ENCODE results near the gene NUP188. TPM values are rescaled to one million over a fixed set of nuclear protein-coding genes. Genes with fewer than 3 reads are reported as not detected.

NUP188 gene
- polyA plus RNA-seq, 1 donor from 2014 or later: 24.0 TPM

DNA sequence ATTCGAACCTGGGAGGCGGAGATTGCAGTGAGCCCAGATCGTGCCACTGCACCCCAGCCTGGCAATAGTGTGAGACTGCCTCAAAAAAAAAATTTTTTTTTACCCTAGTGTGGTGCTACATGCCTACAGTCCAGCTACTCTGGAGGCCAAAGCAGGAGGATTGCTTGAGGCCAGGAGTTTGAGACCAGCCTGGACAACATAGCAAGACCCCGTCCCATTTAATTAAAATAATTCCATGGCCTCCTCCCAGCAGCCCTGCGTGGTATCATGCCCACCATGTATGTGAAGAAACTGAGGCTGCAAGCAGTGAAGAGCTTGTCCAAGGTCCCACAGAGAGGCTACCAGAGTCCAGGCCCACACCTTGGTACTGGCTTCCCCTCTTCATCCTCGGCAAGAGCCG lies 46.1 kb upstream of the NUP188 start:
- Histone ChIP-seq H3K9me3 (ENCODE audit: low read length) (no peaks in the 10 kb centered on the region), H3K4me3 (ENCODE audit: low read length) (no peak overlapping the region), H3K79me2 (replicated peaks; ENCODE audit: insufficient read depth, low read length) (no peaks in the 10 kb centered on the region), H4K20me1 (ENCODE audit: insufficient read depth) (no peaks in the 10 kb centered on the region), H3K9ac (ENCODE audit: low read length) (no peak overlapping the region), H3K27me3 (ENCODE audit: insufficient read depth, low read depth, low read length) (no peaks in the 10 kb centered on the region), H3K4me2 (ENCODE audit: low read length) (no peak overlapping the region), H3K27ac (ENCODE audit: low read length) (no peak overlapping the region), H2AFZ (ENCODE audit: low read depth, low read length) (no peak overlapping the region), H3K9me2 (ENCODE audit: insufficient read depth, low read length) (no peaks in the 10 kb centered on the region), H3F3A (ENCODE audit: insufficient read depth, low read length, poor library complexity, severe bottlenecking) (no peaks in the 10 kb centered on the region), H3K36me3 (ENCODE audit: insufficient read depth, low read length) (no peaks in the 10 kb centered on the region)
- TF ChIP-seq EP300 (conservative IDR thresholded peaks at IDR 0.05; ENCODE audit: poor library complexity, severe bottlenecking) (no peak), RAD21 (conservative IDR thresholded peaks at IDR 0.05) (no peak), POLR2AphosphoS5 (IDR thresholded peaks at IDR 0.05) (no peak)

DNA sequence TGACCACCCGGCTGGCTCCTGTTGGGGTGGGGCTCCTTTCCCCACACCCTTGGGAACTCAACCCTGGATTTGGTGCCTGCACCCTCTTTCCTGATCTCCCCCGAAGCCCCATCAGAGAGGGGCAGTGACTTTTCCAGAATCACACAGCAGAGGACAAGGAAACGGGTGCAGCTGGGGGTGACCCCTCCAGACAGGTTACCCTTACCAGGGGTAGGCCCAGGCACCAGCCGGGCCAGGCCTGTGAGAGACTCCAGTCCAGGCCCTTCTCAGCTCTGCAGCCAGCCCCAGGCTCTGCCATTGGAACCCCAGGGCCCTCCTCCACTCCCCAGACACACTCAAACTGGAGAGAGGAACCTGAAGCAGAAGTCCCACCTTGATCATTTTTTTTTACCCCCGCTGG lies 45.7 kb upstream of the NUP188 start:
- H4K20me1 ChIP-seq (ENCODE audit: insufficient read depth): no peaks in the 10 kb centered on the region
- H3K36me3 ChIP-seq (ENCODE audit: insufficient read depth, low read length): no peaks in the 10 kb centered on the region
- no peak overlapping the region for H3K9ac ChIP-seq (ENCODE audit: low read length)
- no peaks in the 10 kb centered on the region for H3K9me2 ChIP-seq (ENCODE audit: insufficient read depth, low read length)
- H3K27me3 ChIP-seq (ENCODE audit: insufficient read depth, low read depth, low read length): no peaks in the 10 kb centered on the region
- no peaks in the 10 kb centered on the region for H3K9me3 ChIP-seq (ENCODE audit: low read length)
- TF ChIP-seq SMC3 (conservative IDR thresholded peaks at IDR 0.05; ENCODE audit: poor library complexity) (no peak), RAD21 (conservative IDR thresholded peaks at IDR 0.05) (no peak), TAF1 (IDR thresholded peaks at IDR 0.05; ENCODE audit: low read depth) (no peak), MXI1 (conservative IDR thresholded peaks at IDR 0.05; ENCODE audit: poor library complexity, severe bottlenecking) (no peak), EP300 (conservative IDR thresholded peaks at IDR 0.05; ENCODE audit: poor library complexity, severe bottlenecking) (no peak), POLR2AphosphoS5 (IDR thresholded peaks at IDR 0.05) (no peak), EZH2 (IDR thresholded peaks at IDR 0.05; ENCODE audit: borderline replicate concordance, insufficient read depth, low read length, poor library complexity, severe bottlenecking) (no peak)
- TF ChIP-seq, protein P1, sequence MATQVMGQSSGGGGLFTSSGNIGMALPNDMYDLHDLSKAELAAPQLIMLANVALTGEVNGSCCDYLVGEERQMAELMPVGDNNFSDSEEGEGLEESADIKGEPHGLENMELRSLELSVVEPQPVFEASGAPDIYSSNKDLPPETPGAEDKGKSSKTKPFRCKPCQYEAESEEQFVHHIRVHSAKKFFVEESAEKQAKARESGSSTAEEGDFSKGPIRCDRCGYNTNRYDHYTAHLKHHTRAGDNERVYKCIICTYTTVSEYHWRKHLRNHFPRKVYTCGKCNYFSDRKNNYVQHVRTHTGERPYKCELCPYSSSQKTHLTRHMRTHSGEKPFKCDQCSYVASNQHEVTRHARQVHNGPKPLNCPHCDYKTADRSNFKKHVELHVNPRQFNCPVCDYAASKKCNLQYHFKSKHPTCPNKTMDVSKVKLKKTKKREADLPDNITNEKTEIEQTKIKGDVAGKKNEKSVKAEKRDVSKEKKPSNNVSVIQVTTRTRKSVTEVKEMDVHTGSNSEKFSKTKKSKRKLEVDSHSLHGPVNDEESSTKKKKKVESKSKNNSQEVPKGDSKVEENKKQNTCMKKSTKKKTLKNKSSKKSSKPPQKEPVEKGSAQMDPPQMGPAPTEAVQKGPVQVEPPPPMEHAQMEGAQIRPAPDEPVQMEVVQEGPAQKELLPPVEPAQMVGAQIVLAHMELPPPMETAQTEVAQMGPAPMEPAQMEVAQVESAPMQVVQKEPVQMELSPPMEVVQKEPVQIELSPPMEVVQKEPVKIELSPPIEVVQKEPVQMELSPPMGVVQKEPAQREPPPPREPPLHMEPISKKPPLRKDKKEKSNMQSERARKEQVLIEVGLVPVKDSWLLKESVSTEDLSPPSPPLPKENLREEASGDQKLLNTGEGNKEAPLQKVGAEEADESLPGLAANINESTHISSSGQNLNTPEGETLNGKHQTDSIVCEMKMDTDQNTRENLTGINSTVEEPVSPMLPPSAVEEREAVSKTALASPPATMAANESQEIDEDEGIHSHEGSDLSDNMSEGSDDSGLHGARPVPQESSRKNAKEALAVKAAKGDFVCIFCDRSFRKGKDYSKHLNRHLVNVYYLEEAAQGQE (IDR thresholded peaks at IDR 0.05; ENCODE audit: borderline replicate concordance): no peak
- TF ChIP-seq, protein P2, sequence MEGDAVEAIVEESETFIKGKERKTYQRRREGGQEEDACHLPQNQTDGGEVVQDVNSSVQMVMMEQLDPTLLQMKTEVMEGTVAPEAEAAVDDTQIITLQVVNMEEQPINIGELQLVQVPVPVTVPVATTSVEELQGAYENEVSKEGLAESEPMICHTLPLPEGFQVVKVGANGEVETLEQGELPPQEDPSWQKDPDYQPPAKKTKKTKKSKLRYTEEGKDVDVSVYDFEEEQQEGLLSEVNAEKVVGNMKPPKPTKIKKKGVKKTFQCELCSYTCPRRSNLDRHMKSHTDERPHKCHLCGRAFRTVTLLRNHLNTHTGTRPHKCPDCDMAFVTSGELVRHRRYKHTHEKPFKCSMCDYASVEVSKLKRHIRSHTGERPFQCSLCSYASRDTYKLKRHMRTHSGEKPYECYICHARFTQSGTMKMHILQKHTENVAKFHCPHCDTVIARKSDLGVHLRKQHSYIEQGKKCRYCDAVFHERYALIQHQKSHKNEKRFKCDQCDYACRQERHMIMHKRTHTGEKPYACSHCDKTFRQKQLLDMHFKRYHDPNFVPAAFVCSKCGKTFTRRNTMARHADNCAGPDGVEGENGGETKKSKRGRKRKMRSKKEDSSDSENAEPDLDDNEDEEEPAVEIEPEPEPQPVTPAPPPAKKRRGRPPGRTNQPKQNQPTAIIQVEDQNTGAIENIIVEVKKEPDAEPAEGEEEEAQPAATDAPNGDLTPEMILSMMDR (IDR thresholded peaks at IDR 0.05; ENCODE audit: poor library complexity, severe bottlenecking): no peak
- no peak overlapping the region for H2AFZ ChIP-seq (ENCODE audit: low read depth, low read length)
- no peaks in the 10 kb centered on the region for H3K79me2 ChIP-seq (replicated peaks; ENCODE audit: insufficient read depth, low read length)
- H3F3A ChIP-seq (ENCODE audit: insufficient read depth, low read length, poor library complexity, severe bottlenecking): no peaks in the 10 kb centered on the region
- no peak overlapping the region for H3K4me3 ChIP-seq (ENCODE audit: low read length)
- no peak overlapping the region for H3K27ac ChIP-seq (ENCODE audit: low read length)
- H3K4me2 ChIP-seq (ENCODE audit: low read length): no peak overlapping the region
